Activated effector memory CD4-positive, alpha-beta T cell treated with Interleukin-2 at 50 U/mL for 16 hours (primary cell): ENCODE data around the gene CAP2.
"Not testable (repeated sequence)": the region's sequence is repeated elsewhere in the genome, so short reads cannot be mapped to it uniquely, and the experiment has no call there.

Experiments
- DNase-seq: peaks from one replicate; pipeline ENCODE4 v3.0.0-alpha.2; 2020

Gene CAP2

DNA sequence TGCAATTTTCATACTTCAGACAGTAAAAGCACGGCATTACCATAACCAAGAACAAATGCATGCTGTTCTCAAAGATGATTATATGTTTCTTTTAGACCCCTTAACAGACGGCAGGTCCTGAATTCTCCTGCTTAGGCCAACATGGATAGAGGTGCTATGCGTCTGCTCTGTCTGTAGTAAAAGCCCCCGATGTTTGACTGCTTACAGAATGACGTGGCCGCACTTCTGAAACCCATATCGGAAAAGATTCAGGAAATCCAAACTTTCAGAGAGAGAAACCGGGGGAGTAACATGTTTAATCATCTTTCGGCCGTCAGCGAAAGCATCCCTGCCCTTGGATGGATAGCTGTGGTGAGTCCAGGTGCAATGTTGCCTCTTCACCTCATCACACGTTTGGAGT lies 113.6 kb downstream of the CAP2 start:
- no peak for DNase-seq

- no peak for DNase-seq
Observed at GRCh38 chr6:17511084-17511483, 117.7 kb downstream of the CAP2 start.

- no peak for DNase-seq
Observed at GRCh38 chr6:17511580-17511979, 118.2 kb downstream of the CAP2 start.

GRCh38 chr6:17519120-17519519 lies 125.7 kb downstream of the CAP2 start:
- no peak for DNase-seq

GRCh38 chr6:17525637-17526036 lies 132.2 kb downstream of the CAP2 start:
- DNase-seq, result no peak

DNA sequence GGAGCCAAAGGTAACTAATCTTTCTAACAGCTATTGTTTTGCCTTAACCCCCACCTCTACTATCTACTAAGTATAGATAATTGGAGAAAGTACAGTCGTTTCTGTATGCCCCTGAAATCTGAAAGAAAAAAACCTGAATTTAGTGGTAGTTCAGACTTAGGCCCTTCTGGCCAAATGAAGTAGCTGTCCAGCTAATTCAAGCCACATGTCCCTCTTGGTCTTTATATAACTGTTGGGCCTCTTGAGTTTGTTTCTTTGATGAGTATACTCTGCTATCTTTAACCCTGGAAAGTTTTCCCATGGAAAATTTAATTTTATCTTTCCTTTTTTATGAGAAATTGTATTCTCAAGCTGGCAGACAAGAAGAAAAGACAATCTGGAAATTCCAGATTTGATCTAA lies 133.7 kb downstream of the CAP2 start:
- DNase-seq, result no peak

DNA sequence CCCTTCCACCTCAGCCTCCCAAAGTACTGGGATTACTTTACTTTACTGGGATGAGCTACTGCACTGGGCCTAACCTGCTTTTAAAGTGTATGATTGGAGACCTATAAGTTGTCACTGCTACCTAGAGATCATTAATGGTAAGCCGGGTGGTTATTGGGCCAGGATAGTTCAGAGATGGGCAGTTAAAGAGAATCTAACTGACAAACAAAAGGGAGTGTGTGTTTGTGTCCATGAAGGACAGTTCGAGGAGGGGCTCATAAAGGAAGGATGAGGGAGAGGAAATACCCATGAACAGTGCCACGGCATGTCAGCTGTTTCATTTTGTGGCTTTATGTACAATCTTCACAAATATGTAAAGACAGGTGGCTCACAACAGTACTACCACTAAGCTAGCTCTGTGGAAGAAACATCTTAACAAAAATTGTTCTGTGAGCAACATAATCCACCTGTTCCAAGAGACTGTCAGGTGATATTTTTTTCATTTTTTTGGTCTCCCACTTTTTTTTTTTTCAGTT lies 137.0 kb downstream of the CAP2 start:
- DNase-seq, result no peak

DNA sequence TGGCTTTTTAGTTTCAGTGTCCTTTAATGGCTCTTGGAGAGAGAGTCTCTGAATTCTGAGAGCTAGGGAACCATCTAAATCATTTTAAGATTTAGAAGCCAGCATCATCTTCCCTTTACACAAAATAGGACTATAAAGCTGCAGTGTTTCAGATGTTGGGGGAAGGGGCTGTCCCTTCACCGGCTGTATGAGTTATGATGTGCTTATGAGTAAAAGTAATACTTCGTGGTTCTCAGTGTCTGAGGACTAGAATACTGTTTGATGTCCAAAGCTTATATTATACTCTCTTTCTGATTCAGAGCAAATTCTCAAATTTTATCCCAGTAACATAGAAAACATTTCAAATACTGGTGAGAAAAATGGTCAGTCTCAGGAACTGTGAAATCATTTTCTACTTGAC lies 143.2 kb downstream of the CAP2 start:
- DNase-seq, result no peak

DNA sequence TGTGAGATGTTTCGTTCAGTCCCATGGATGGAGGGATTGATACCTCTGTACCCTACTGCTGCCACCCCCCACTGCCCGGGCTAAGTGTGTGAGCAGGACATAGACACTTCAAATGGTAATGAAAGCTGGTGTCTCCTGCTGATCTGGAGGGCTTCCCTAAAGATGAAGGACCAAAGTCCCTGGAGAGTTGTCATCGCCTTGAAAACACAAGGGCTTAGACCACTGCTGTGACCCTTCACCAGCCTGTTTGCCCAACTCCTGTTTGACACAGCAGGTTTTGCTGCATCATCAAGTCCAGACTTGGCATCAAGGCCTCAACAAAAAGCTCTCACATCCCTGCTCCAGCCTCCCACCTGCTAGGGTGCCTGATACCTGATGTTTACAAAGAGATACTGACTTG lies 148.8 kb downstream of the CAP2 start:
- DNase-seq, result no peak

DNA sequence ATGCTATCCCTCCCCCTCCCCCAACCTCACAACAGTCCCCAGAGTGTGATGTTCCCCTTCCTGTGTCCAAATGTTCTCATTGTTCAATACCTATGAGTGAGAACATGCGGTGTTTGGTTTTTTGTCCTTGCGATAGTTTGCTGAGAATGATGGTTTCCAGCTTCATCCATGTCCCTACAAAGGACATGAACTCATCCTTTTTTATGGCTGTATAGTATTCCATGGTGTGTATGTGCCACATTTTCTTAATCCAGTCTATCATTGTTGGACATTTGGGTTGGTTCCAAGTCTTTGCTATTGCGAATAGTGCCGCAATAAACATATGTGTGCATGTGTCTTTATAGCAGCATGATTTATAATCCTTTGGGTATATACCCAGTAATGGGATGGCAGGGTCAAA lies 152.3 kb downstream of the CAP2 start:
- not testable (repeated sequence) for DNase-seq

GRCh38 chr6:17551383-17551958 lies 158.1 kb downstream of the CAP2 start:
- no peak for DNase-seq

DNA sequence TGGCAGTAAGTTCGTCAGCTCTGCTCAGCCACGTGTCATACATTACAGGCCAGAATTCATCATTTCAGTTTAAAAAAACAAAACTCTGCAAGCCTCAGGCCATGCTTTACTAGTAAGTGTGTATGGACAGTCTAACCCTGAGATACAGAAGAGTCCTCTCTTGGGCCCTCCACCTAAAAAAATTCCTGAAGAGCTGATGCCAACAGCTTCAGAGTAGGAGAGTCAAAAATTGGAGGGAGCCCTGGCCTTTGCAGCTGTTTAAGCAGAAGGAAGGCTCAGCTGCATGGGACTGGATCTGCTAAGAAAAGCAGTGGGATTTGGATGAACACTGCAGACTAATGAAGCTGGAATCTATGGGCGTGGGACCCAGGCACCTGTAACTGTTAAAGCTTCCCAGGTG lies 159.5 kb downstream of the CAP2 start:
- no peak for DNase-seq

DNA sequence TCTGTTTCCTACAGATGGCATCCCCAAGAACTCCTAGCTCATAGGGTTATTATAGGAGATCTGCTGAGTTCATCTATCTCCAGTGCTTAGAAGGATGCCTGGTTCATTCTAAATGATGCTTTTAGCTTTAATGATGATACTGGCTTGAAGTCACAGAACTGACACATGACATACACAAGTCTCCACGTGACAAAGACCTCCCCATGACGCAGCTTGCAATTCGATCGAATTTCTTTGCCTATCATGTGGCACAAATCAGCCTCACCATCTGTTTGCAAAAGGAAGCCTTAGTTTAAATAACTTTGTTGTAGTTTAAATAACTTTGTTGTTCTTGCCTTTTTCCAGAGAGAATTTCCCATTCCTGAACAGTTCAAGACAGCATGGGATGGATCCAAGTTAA lies 162.6 kb downstream of the CAP2 start:
- no peak for DNase-seq

GRCh38 chr6:17562636-17563035 lies 169.2 kb downstream of the CAP2 start:
- no peak for DNase-seq

DNA sequence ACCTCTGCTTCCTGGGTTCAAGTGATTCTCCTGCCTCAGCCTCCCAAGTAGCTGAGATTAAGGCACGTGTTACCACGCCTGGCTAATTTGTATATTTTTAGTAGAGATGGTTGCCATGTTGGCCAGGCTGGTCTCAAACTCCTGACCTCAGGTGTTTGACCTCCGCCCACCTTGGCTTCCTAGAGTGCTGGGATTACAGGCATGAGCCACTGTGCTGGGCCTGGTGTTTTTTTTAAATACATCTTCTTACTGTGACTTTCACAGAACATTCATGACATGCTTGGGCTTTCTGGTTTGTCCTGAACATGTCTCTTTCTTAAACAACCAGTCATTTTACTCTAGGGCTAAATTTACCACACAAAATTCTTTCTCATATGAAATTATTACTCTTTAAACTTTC lies 172.0 kb downstream of the CAP2 start:
- DNase-seq, result no peak

GRCh38 chr6:17574866-17575560 lies 181.6 kb downstream of the CAP2 start:
- DNase-seq, result no peak

- DNase-seq, result no peak
Observed at GRCh38 chr6:17577059-17577458, 183.7 kb downstream of the CAP2 start.

GRCh38 chr6:17580518-17581048 lies 187.2 kb downstream of the CAP2 start:
- DNase-seq, result no peak

GRCh38 chr6:17581282-17581681 lies 187.9 kb downstream of the CAP2 start:
- DNase-seq, result not testable (repeated sequence)

DNA sequence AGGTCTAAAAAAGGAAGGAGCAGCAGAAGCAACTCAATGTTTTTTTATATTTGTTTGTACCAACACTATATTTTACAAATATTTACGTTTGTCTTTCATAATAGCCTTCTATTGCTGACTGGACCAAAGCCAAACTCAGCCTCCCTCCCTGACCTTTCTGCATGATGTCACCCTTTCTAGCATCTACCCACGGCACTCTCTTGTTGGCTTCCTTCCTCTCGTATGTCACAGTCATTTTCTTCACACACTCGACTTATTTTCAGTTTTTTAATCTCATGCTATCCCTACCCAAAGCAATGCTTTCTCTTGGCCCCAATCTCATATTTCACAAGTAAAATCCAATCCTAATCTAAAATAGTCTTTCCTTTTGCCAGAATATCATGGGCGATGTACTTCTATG lies 190.4 kb downstream of the CAP2 start:
- DNase-seq, result no peak

DNA sequence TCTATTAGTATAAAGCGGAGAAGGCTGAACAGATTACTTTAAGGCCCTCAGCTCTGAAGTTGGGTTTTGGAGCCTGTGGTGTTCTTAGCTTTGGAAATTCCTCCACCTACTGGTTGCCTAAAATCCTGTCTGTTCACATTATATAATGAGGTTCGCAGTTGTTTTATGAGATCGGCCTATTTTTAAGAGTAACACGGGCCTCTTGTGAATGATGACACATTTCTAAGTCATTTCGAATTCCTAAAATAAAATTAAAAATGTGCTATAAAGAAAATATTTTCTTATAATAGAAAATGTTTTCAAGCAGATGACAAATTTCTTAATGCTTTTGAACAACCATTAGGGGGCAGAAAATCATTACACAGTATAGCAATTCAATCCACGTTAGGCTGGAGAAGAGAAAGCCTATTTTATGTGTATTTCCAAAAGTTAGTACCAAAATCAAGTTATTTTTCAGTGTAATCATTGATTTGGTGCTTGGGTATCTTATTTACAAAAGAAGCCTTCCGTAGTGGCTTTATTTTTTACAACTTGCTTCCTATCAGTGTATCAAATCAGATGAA lies 190.9 kb downstream of the CAP2 start:
- DNase-seq, result no peak

DNA sequence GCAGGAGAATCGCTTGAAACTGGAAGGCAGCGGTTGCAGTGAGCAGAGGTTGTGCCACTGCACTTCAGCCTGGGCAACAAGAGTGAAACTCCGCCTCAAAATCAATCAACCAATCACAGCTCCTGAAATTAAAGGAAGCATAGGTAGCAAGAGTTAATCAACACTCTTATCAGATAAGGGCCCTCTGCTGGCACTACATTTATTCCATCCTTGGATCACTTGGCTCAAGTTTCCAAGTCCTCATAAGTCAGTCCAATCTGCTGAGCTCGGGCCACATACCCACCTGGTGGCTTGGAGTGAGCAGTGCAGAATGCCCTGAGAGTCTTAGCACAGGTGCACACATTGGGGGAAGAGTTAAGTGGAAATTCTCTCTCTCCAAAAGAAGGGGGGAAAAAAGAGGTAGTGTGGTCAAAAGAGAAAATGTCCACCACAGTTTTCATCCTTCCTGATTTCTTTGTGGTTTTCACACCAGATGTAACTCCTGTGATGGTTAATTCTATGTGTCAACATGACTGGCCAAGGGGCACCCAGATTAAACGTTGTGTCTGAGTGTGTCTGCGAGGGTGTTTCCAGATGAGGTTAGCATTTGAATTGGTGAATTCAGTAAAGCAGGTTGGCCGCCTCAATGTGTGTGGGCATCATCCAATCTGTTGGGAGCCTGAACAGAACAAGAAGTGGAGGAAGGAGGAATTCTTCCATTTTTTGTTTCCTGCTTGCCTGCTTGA lies 192.5 kb downstream of the CAP2 start:
- no peak for DNase-seq

DNA sequence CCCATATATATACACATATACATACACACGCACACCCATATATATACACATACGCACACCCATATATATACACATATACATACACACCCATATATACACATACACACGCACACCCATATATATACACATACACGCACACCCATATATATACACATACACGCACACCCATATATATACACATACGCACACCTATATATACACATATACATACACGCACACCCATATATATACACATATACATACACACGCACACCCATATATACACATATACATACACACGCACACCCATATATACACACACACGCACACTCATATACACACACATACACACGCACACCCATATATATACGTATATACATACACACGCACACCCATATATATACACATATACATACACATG lies 193.2 kb downstream of the CAP2 start:
- not testable (repeated sequence) for DNase-seq

GRCh38 chr6:17588011-17588410 lies 194.6 kb downstream of the CAP2 start:
- DNase-seq, result no peak
